ENCODE results near the gene PHRF1. TPM values are rescaled to one million over a fixed set of nuclear protein-coding genes. Genes with fewer than 3 reads are reported as not detected.
"Not testable (repeated sequence)": the region's sequence is repeated elsewhere in the genome, so short reads cannot be mapped to it uniquely, and the experiment has no call there.

The PHRF1 gene
- total RNA-seq, 2 donors from 2014 or later: 20.8 to 55.2 TPM

DNA sequence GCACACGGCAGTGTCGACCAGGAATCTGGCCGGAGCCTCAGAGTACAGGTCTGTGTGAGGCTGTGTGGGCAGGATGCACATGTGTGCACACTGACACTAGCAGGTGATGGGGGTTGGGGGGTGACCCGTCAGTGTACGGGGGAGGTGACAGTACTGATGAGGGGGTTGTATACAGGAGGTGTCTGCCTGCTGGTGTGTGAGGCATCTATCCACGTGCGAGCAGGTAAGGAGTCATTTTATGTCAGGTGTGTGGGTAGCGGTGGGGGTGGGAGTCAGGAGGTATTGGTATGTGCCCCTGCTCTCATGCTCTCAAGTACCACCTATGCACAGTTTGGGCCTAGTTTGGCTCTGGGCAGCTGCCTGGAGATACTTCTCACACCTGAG is 4.5 kb upstream of the PHRF1 start:
- Histone ChIP-seq H3K9me3 (no peaks in the 10 kb centered on the region), H3K4me3 (no peak overlapping the region), H3K27me3 (replicated peaks; ENCODE audit: insufficient read depth) (no peaks in the 10 kb centered on the region), H3K36me3 (no peaks in the 10 kb centered on the region), H3K27ac (no peak overlapping the region), H3K4me1 (replicated peaks) (peaks cover 9% of the 10 kb centered on the region)
- TF ChIP-seq POLR2A (IDR thresholded peaks at IDR 0.05) (no peak), CTCF (IDR thresholded peaks at IDR 0.05) (no peak), POLR2AphosphoS5 (IDR thresholded peaks at IDR 0.05) (no peak)
- 62% methylated on average over 8 of the region's 8 CpGs for WGBS
- intact Hi-C loops (cut with DNase I): no loop called here
- DNase-seq (ENCODE audit: low spot score): no peak

DNA sequence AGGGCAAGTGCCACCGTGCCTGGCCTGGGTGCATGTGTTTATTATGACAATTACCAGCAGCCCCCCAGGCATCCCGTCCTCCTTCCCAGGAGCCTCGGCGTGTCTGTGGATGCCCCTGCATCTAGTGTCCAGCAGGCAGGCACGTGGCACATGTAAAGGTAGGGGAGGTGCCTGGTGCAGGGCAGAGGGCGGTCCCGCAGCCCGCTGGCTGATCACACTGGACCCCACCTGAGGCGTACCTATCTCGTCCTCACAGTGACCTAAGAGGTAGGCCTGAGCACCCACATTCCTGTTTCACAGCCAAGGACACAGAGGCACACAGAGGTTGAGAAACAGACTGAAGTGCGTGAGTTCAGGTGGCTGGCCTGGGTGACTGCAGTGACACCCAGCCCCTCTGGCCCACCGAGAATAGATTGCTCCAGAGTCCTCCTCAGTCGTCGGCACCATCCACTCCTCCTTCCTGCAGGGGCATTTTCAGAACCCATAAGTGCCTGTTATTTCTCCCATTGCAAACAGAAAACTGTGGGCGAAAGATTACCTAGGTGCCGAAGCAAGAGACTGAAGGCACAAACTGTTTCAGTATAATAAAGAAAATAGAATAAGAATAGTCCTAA is 3.0 kb upstream of the PHRF1 start:
- no peak overlapping the region for H3K27ac ChIP-seq
- TF ChIP-seq POLR2A (IDR thresholded peaks at IDR 0.05) (no peak), CTCF (IDR thresholded peaks at IDR 0.05) (no peak), POLR2AphosphoS5 (IDR thresholded peaks at IDR 0.05) (no peak)
- intact Hi-C loops (cut with DNase I): no loop called here
- no peaks in the 10 kb centered on the region for H3K36me3 ChIP-seq
- no peak for DNase-seq (ENCODE audit: low spot score)
- H3K4me3 ChIP-seq: no peak overlapping the region
- no peaks in the 10 kb centered on the region for H3K27me3 ChIP-seq (replicated peaks; ENCODE audit: insufficient read depth)
- H3K9me3 ChIP-seq: no peaks in the 10 kb centered on the region
- 90% methylated on average over 16 of the region's 16 CpGs for WGBS
- peaks cover 21% of the 10 kb centered on the region for H3K4me1 ChIP-seq (replicated peaks)

GRCh38 chr11:574031-574570 is 2.2 kb upstream of the PHRF1 start:
- H3K9me3 ChIP-seq; DNase-seq (ENCODE audit: low spot score); H3K36me3 ChIP-seq; H3K27me3 ChIP-seq (replicated peaks; ENCODE audit: insufficient read depth); intact Hi-C loops (cut with DNase I); H3K4me3 ChIP-seq; H3K27ac ChIP-seq: not testable (repeated sequence)
- peaks cover 19% of the 10 kb centered on the region for H3K4me1 ChIP-seq (replicated peaks)
- WGBS: 51% methylated on average over 13 of the region's 14 CpGs

DNA sequence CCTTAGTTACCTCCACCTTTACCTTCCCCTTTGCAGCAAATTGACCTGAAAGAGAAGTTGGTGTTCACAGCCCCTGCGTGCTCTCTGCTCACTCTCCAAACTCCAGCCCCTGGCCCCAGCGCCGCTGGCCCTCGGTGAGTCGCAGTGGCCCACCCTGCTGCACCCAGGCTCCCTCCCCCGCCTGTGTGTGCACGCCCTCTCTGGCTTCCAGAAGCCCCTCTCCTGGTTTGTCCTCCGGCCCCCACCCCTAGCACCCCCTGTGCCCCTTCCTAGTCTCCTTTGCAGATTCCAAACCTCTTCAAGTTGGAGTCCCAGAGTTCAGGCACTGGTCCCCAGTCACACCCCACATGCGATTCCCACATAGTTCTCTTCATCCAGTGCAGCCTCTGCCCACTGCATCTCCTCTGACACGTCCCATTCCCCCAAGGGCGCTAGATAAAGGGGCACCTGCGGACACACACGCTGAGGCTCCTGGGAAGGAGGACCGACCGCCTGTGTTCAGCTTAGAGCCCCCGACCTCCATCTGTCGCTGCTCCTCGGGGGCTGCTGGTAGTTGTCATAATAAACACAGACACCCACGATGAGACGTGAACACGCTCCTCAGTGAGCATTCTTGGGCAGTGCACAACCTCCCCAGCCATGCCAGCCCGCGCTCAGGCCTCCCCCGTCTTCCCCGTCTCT is 1.5 kb upstream of the PHRF1 start:
- Histone ChIP-seq H3K27ac (peak overlapping the region; percentile 75 to 80), H3K4me1 (replicated peaks) (peaks cover 18% of the 10 kb centered on the region), H3K9me3 (no peaks in the 10 kb centered on the region), H3K36me3 (no peaks in the 10 kb centered on the region), H3K27me3 (replicated peaks; ENCODE audit: insufficient read depth) (no peaks in the 10 kb centered on the region), H3K4me3 (peak overlapping the region; percentile 56 to 67)
- WGBS: 28% methylated on average over 25 of the region's 25 CpGs
- intact Hi-C loops (cut with DNase I): no loop called here
- TF ChIP-seq POLR2A (IDR thresholded peaks at IDR 0.05): no peak
- TF ChIP-seq POLR2AphosphoS5 (IDR thresholded peaks at IDR 0.05): no peak
- TF ChIP-seq CTCF (IDR thresholded peaks at IDR 0.05): no peak
- no peak for DNase-seq (ENCODE audit: low spot score)

GRCh38 chr11:575313-575995 is 816 bp upstream of the PHRF1 start:
- no peaks in the 10 kb centered on the region for H3K9me3 ChIP-seq
- no peaks in the 10 kb centered on the region for H3K36me3 ChIP-seq
- no peak for DNase-seq (ENCODE audit: low spot score)
- peak overlapping the region; percentile 75 to 80 for H3K27ac ChIP-seq
- H3K4me1 ChIP-seq (replicated peaks): peaks cover 18% of the 10 kb centered on the region
- intact Hi-C loops (cut with DNase I): no loop called here
- under 1% methylated on average over 39 of the region's 81 CpGs for WGBS
- no peaks in the 10 kb centered on the region for H3K27me3 ChIP-seq (replicated peaks; ENCODE audit: insufficient read depth)
- H3K4me3 ChIP-seq: peak overlapping the region; percentile 56 to 67
- TF ChIP-seq POLR2A (IDR thresholded peaks at IDR 0.05) (peak; percentile 87), POLR2AphosphoS5 (IDR thresholded peaks at IDR 0.05) (no peak)

All from prostate gland (tissue), 2 donors.